Choroid plexus epithelial cell (primary cell): ENCODE measurements around the gene SH3TC1.
A peak's percentile ranks its signal among the peaks of the same experiment; 100 is the strongest.

Source experiments
- DNase-seq: peaks from one replicate; pipeline ENCODE4 v3.0.0-alpha.2; 2010; ENCODE audit warnings: low read depth
- H3K4me3 ChIP-seq: 2 replicates; pipeline ENCODE4 v1.5.1; 2011; ENCODE audit warnings: low read depth, mild to moderate bottlenecking, control low read depth, low read length, moderate library complexity
- TF ChIP-seq, protein P1 (sequence below): conservative IDR thresholded peaks from 2 replicates; pipeline ENCODE4 v1.5.1; 2011; ENCODE audit warnings: low read depth, mild to moderate bottlenecking, control low read depth, inconsistent platforms, low read length, moderate library complexity

Gene SH3TC1

GRCh38 chr4:8244931-8245460 is 45.9 kb downstream of the SH3TC1 start:
- TF ChIP-seq, protein P1, sequence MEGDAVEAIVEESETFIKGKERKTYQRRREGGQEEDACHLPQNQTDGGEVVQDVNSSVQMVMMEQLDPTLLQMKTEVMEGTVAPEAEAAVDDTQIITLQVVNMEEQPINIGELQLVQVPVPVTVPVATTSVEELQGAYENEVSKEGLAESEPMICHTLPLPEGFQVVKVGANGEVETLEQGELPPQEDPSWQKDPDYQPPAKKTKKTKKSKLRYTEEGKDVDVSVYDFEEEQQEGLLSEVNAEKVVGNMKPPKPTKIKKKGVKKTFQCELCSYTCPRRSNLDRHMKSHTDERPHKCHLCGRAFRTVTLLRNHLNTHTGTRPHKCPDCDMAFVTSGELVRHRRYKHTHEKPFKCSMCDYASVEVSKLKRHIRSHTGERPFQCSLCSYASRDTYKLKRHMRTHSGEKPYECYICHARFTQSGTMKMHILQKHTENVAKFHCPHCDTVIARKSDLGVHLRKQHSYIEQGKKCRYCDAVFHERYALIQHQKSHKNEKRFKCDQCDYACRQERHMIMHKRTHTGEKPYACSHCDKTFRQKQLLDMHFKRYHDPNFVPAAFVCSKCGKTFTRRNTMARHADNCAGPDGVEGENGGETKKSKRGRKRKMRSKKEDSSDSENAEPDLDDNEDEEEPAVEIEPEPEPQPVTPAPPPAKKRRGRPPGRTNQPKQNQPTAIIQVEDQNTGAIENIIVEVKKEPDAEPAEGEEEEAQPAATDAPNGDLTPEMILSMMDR: no peak
- no peak for DNase-seq
- no peak overlapping the region for H3K4me3 ChIP-seq

GRCh38 chr4:8245884-8246833 is 47.1 kb downstream of the SH3TC1 start:
- no peak for DNase-seq
- TF ChIP-seq, protein P1: no peak
- no peak overlapping the region for H3K4me3 ChIP-seq

GRCh38 chr4:8247047-8247930 is 48.2 kb downstream of the SH3TC1 start:
- TF ChIP-seq, protein P1: no peak
- no peak overlapping the region for H3K4me3 ChIP-seq
- DNase-seq: peak; percentile 83

GRCh38 chr4:8248091-8248490 is 49.0 kb downstream of the SH3TC1 start:
- peak; percentile 74 for DNase-seq
- TF ChIP-seq, protein P1: no peak
- no peak overlapping the region for H3K4me3 ChIP-seq

DNA sequence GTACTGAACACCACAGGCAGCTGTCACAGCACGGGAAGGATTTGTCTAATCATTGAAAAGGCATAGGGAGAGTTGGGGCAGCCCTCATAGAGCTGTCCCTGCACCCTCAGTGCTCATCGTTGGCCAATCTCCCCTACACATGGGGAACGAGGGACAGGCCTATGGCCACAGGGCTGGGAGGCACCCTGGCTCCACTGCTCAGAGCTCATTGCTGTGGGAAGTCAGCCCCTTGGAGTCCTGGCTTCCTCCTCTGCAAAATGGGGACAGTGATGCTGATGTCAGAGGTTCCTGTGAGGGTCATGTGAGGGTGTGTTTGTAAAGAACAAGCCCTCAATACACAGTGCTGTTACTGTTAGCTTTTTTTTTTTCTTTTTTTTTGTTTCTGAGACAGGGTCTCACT is 51.1 kb downstream of the SH3TC1 start:
- no peak for DNase-seq
- TF ChIP-seq, protein P1: no peak
- no peak overlapping the region for H3K4me3 ChIP-seq

GRCh38 chr4:8250637-8251036 is 51.5 kb downstream of the SH3TC1 start:
- no peak for DNase-seq
- TF ChIP-seq, protein P1: no peak
- no peak overlapping the region for H3K4me3 ChIP-seq
